PC-9 (cell line): ENCODE results near the gene CARMIL3. TPM values are rescaled to one million over a fixed set of nuclear protein-coding genes. Genes with fewer than 3 reads are reported as not detected.
A peak's percentile ranks its signal among the peaks of the same experiment; 100 is the strongest.
"Not testable (repeated sequence)": the region's sequence is repeated elsewhere in the genome, so short reads cannot be mapped to it uniquely, and the experiment has no call there.

Source experiments
- Bru-seq: library from RNA; stranded (reverse); fragments of 400-500 nt; gene quantifications from one replicate; lab custom pipeline; 2021; lab: Mats Ljungman, UMichigan
- BruChase-seq, 2 experiments: library from RNA; stranded (reverse); fragments of 400-500 nt; gene quantifications; one replicate each; lab custom pipeline; 2021; lab: Mats Ljungman, UMichigan
- BruUV-seq: library from RNA; stranded (reverse); fragments of 400-500 nt; replicated peaks from 2 replicates; lab custom pipeline; 2021; lab: Mats Ljungman, UMichigan
- CTCF ChIA-PET: fragments of 300-600 bp; sonication (Branson Sonifier 250); formaldehyde crosslinking; loops from one replicate; lab custom pipeline; 2022; ENCODE audit warnings: antibody characterized with exemption; lab: Charles Lee
- POLR2A ChIA-PET: fragments of 300-600 bp; sonication (Branson Sonifier 250); formaldehyde crosslinking; loops from one replicate; lab custom pipeline; 2022; ENCODE audit warnings: antibody characterized with exemption; ENCODE audit not compliant: unreplicated experiment; lab: Charles Lee
- DNase-seq, 2 experiments: peaks; one replicate each; pipeline versions ENCODE4 v3.0.0 to v3.0.0-alpha.2; 2015 to 2022; ENCODE audit warnings: mixed read lengths in 1 of 2
- H2AFZ ChIP-seq: fragments of 200-600 bp; sonication (generic); 2 replicates; pipeline ENCODE4 v1.8.1; 2017; ENCODE audit warnings: antibody characterized with exemption
- H3F3A ChIP-seq: fragments of 200-600 bp; sonication (generic); 2 replicates; pipeline ENCODE4 v1.8.1; 2017; ENCODE audit warnings: antibody characterized with exemption, mild to moderate bottlenecking, low read depth; ENCODE audit not compliant: insufficient read depth
- H3K27ac ChIP-seq: fragments of 200-600 bp; sonication (generic); 2 replicates; pipeline ENCODE4 v1.6.1; 2016; ENCODE audit warnings: mixed run types
- H3K27me3 ChIP-seq: fragments of 200-600 bp; sonication (generic); 2 replicates; pipeline ENCODE4 v1.6.1; 2016; ENCODE audit warnings: low read depth, mixed run types; ENCODE audit not compliant: insufficient read depth
- H3K36me3 ChIP-seq: fragments of 200-600 bp; sonication (generic); 2 replicates; pipeline ENCODE4 v1.6.1; 2016; ENCODE audit warnings: low read depth, mixed run types
- H3K4me1 ChIP-seq: fragments of 200-600 bp; sonication (generic); replicated peaks from 2 replicates; pipeline ENCODE4 v1.6.1; 2016; ENCODE audit warnings: mixed run types; ENCODE audit not compliant: insufficient read depth
- H3K4me2 ChIP-seq: fragments of 200-600 bp; sonication (generic); 2 replicates; pipeline ENCODE4 v1.6.1; 2017; ENCODE audit warnings: mixed run types
- H3K4me3 ChIP-seq: fragments of 200-600 bp; sonication (generic); 2 replicates; pipeline ENCODE4 v1.6.1; 2016; ENCODE audit warnings: mixed run types
- H3K79me2 ChIP-seq: fragments of 200-600 bp; sonication (generic); 2 replicates; pipeline ENCODE4 v1.6.1; 2017; ENCODE audit warnings: low read depth, mixed run types
- H3K9me2 ChIP-seq: fragments of 200-600 bp; sonication (generic); 2 replicates; pipeline ENCODE4 v1.8.1; 2017; ENCODE audit warnings: mild to moderate bottlenecking; ENCODE audit not compliant: insufficient read depth
- H3K9me3 ChIP-seq: fragments of 200-600 bp; sonication (generic); 2 replicates; pipeline ENCODE4 v1.8.1; 2016; ENCODE audit warnings: low read depth; ENCODE audit not compliant: insufficient read depth
- H4K20me1 ChIP-seq: fragments of 200-600 bp; sonication (generic); 2 replicates; pipeline ENCODE4 v1.8.1; 2017; ENCODE audit not compliant: insufficient read depth
- CTCF ChIP-seq: fragments of 200-600 bp; sonication (generic); conservative IDR thresholded peaks from 2 replicates; pipeline ENCODE4 v1.6.1; 2017; ENCODE audit warnings: mixed run types, antibody characterized with exemption, mild to moderate bottlenecking, moderate library complexity
- EZH2 ChIP-seq: fragments of 200-600 bp; sonication (generic); IDR thresholded peaks from 2 replicates; pipeline ENCODE4 v1.8.0; 2017; ENCODE audit warnings: antibody characterized with exemption, low read depth
- intact Hi-C: fragments of 100-400 bp; cut with micrococcal nuclease; formaldehyde crosslinking; loops from one replicate; pipeline ENCODE4 v1.10.0; 2022; ENCODE audit not compliant: unreplicated experiment
- long read RNA-seq: library from polyadenylated mRNA; stranded (forward); transcript quantifications from one replicate; pipeline ENCODE4 v2.0.0, GENCODE V29; 2022
- total RNA-seq: library from RNA; stranded (reverse); gene quantifications from 2 replicates; pipeline ENCODE4 v1.2.3, GENCODE V29; 2021

The CARMIL3 gene, protein sequence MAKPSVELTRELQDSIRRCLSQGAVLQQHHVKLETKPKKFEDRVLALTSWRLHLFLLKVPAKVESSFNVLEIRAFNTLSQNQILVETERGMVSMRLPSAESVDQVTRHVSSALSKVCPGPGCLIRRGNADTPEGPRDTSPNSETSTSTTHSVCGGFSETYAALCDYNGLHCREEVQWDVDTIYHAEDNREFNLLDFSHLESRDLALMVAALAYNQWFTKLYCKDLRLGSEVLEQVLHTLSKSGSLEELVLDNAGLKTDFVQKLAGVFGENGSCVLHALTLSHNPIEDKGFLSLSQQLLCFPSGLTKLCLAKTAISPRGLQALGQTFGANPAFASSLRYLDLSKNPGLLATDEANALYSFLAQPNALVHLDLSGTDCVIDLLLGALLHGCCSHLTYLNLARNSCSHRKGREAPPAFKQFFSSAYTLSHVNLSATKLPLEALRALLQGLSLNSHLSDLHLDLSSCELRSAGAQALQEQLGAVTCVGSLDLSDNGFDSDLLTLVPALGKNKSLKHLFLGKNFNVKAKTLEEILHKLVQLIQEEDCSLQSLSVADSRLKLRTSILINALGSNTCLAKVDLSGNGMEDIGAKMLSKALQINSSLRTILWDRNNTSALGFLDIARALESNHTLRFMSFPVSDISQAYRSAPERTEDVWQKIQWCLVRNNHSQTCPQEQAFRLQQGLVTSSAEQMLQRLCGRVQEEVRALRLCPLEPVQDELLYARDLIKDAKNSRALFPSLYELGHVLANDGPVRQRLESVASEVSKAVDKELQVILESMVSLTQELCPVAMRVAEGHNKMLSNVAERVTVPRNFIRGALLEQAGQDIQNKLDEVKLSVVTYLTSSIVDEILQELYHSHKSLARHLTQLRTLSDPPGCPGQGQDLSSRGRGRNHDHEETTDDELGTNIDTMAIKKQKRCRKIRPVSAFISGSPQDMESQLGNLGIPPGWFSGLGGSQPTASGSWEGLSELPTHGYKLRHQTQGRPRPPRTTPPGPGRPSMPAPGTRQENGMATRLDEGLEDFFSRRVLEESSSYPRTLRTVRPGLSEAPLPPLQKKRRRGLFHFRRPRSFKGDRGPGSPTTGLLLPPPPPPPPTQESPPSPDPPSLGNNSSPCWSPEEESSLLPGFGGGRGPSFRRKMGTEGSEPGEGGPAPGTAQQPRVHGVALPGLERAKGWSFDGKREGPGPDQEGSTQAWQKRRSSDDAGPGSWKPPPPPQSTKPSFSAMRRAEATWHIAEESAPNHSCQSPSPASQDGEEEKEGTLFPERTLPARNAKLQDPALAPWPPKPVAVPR (N-terminal part only)
- not detected in 2 replicates for total RNA-seq
- percentile 5 among the genes with signal in this experiment for Bru-seq, nascent RNA
- percentile 7 among the genes with signal in this experiment for BruChase-seq, experiment 1, labeled RNA remaining after a 2-hour chase
- percentile 8 among the genes with signal in this experiment for BruChase-seq, experiment 2, labeled RNA remaining after a 6-hour chase
- long read RNA-seq, result 0 reads

DNA sequence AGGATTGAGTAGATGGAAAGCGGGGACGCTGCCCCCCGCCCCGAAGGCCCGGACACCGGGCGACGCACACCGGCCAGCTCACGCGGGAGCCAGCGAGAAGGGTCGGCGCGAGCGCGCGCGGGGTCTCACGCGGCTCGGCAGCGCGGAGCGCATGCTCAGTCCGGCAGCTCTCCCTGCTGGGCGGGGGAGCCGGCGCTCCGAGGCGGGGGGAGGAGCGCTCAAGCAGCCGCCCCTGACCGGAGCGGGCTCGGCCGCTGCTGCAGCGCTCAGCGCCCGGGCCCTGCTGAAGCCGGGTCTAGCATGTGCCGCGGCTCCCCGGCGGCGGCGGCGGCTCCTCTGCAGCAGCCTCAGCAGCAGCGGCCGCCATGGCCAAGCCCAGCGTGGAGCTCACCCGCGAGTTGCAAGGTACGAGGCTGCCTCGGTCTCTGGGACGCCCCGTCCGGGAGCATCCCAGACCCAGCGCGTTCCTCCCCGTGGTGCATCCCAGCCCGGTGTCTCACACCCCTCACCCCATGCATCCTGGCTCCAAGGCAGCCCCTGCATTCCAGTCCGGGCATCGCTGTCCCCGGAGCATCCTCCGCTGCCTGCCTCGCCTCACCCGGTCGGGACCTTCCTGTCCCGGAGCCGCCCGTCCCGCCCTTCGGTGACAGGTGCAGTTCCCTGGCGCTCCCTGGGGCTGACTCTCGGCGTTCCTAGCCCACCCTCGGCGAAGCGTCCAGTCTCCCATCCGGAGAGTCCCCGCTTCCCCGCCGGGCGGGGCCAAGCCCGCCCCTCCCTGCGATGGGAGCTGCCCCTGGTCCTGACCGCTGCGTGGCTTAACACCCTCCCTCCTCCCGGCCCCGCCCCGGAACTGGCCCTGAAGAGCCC lies at the start of gene CARMIL3:
Gene CARMIL3, plus strand, starts transcription at position 221 of the 867 bp plus-strand sequence. Its CDS starts 145 bp downstream, at position 366.
- DNase-seq, result peak in 1 of 2 experiments; percentile 41
- CTCF ChIA-PET, result interaction anchor here (0.5 to 0.6 kb wide), 2 partner anchors 36 to 703 kb away, joined by 3 to 4 read pairs; no protein-coding TSS in a partner anchor
- Histone ChIP-seq H4K20me1 (no peaks in the 10 kb centered on the region), H2AFZ (peak within 1 kb of the TSS; percentile 74), H3K9me3 (no peaks in the 10 kb centered on the region), H3K9me2 (no peaks in the 10 kb centered on the region), H3K36me3 (no peaks in the 10 kb centered on the region), H3K27ac (no peak within 1 kb of the TSS), H3K4me2 (peak within 1 kb of the TSS; percentile 79), H3K27me3 (peaks cover 31% of the 10 kb centered on the region), H3K79me2 (no peaks in the 10 kb centered on the region), H3F3A (no peaks in the 10 kb centered on the region), H3K4me3 (peak within 1 kb of the TSS; percentile 57; the same call in 1 of the 2 replicates), H3K4me1 (no peaks in the 10 kb centered on the region)
- intact Hi-C loops, result no loop called here
- TF ChIP-seq EZH2, result no peak
- no peak for TF ChIP-seq CTCF
- BruUV-seq, result no TSS peak
- POLR2A ChIA-PET, result interaction anchor here (0.5 to 0.7 kb wide), 3 partner anchors 75 to 1075 kb away, joined by 3 to 18 read pairs (median 8); no protein-coding TSS in a partner anchor

DNA sequence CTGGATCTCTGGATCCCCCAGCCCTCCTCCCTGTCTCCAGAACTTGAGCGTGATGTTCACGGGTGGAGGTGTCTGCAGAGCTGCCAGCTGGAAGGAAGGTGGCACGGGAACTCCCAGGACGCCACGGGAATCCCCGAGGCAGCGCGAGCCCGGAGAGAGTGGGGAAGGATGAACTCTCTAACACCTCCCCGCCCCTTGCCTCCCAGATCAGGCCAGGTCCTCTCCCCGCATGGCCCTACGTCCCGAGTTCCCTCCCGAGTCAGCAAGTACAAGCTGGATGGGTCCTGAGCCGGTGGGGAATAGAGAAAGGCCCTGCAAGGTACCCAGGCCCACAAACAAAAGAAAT lies 45.4 kb upstream of the CARMIL3 start:
- peak overlapping the region; percentile 51; the same call in 1 of the 2 replicates for H3K4me3 ChIP-seq
- H3K27ac ChIP-seq, H4K20me1 ChIP-seq, H3K36me3 ChIP-seq, intact Hi-C loops, H3K27me3 ChIP-seq, H3K4me1 ChIP-seq, H3K79me2 ChIP-seq, BruUV-seq, H3F3A ChIP-seq, CTCF ChIA-PET, DNase-seq, H2AFZ ChIP-seq, POLR2A ChIA-PET, H3K9me3 ChIP-seq, H3K9me2 ChIP-seq: not testable (repeated sequence)
- H3K4me2 ChIP-seq, result peak overlapping the region; percentile 70

DNA sequence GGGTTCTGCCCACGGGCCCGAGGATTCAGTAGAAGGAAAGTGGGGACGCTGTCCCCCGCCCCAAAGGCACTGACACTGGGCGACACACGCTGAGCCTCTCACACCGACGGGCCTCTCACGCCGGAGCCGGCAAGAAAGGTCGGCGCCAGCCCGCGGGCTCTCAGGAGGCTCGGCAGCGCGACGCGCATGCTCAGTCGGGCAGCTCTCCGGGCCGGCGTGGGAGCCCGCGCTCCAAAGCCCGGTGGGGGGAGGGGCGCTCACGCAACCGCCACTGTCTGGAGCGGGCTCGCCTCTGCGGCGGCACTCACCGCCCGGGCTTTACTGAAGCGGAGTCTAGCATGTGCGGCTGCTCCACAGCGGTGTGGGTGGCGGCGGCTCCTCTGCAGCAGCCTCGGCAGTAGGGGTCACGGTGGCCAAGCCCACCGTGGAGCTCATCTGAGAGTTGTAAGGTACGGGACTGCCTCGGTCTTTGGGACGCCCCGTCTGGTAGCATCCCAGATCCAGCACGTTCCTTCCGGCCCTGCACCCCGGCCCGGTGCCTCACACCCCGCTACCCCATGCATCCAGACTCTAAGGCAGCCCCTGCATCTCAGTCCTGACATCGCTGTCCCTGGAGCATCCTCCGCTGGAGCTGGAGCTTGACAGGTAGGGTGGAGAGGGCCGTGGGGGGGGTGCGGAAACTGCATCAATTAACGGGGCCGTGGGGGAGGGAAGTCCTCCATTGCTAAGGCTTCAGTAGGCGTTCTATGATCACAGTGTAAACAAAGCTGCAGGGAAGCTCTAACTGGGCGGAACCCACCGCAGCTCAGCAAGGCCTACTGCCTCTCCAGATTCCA lies 44.8 kb upstream of the CARMIL3 start:
- BruUV-seq, H3K79me2 ChIP-seq, H3K27ac ChIP-seq, H3F3A ChIP-seq, H3K4me1 ChIP-seq, H3K36me3 ChIP-seq, intact Hi-C loops, H2AFZ ChIP-seq, H3K9me2 ChIP-seq, H3K9me3 ChIP-seq, POLR2A ChIA-PET, CTCF ChIA-PET, H3K27me3 ChIP-seq, H4K20me1 ChIP-seq: not testable (repeated sequence)
- DNase-seq, result peak in 1 of 2 experiments; percentile 37
- Histone ChIP-seq H3K4me2 (peak overlapping the region; percentile 70), H3K4me3 (peak overlapping the region; percentile 51; the same call in 1 of the 2 replicates)
